Measurements from ENCODE around the gene RECQL. TPM values are rescaled to one million over a fixed set of nuclear protein-coding genes. Genes with fewer than 3 reads are reported as not detected.
"Not testable (repeated sequence)": the region's sequence is repeated elsewhere in the genome, so short reads cannot be mapped to it uniquely, and the experiment has no call there.

Gene RECQL
- total and polyA plus RNA-seq, 7 donors = 4.2 to 44.6 (median 30.8) TPM

DNA sequence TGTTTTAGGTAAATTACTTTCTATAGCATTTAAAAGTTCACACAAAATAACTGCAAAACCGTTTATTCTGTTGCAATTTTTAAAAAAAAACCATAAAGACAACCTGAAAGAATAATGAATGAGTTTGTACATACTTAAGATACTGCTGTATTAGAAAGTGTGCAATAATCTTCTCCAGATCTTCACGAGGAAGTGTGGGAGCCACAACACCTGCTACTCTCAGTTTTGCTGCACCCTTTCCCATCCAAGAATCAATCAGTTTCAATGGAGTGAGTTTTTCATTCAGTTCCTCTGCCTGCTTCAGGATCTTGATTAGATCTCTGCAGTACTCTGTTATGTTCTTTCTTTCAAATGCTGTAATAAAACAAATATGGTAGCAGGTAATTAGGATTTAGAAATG, 30.1 kb downstream of the RECQL start:
- H3K27ac ChIP-seq = no peak overlapping the region
- H3K4me1 ChIP-seq = no peaks in the 10 kb centered on the region
- WGBS, 2 donors = 61 to 72% methylated on average over 2 of the region's 2 CpGs
- TF ChIP-seq EP300 (IDR thresholded peaks at IDR 0.05) = no peak
- no peak for TF ChIP-seq POLR2AphosphoS5 (IDR thresholded peaks at IDR 0.05)
- TF ChIP-seq POLR2A (IDR thresholded peaks at IDR 0.05) = no peak
- TF ChIP-seq, protein P1, sequence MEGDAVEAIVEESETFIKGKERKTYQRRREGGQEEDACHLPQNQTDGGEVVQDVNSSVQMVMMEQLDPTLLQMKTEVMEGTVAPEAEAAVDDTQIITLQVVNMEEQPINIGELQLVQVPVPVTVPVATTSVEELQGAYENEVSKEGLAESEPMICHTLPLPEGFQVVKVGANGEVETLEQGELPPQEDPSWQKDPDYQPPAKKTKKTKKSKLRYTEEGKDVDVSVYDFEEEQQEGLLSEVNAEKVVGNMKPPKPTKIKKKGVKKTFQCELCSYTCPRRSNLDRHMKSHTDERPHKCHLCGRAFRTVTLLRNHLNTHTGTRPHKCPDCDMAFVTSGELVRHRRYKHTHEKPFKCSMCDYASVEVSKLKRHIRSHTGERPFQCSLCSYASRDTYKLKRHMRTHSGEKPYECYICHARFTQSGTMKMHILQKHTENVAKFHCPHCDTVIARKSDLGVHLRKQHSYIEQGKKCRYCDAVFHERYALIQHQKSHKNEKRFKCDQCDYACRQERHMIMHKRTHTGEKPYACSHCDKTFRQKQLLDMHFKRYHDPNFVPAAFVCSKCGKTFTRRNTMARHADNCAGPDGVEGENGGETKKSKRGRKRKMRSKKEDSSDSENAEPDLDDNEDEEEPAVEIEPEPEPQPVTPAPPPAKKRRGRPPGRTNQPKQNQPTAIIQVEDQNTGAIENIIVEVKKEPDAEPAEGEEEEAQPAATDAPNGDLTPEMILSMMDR (IDR thresholded peaks at IDR 0.05) = no peak
- H3K9me3 ChIP-seq = no peaks in the 10 kb centered on the region
- intact Hi-C loops (cut with DNase I) = no loop called here
- no peak overlapping the region for H3K4me3 ChIP-seq
- peaks cover 15 to 93% (median 29%) of the 10 kb centered on the region in 4 donors for H3K36me3 ChIP-seq
- DNase-seq = no peak
- H3K27me3 ChIP-seq = no peaks in the 10 kb centered on the region

GRCh38 chr12:21467334-21467733, 34.1 kb downstream of the RECQL start:
- H3K9me3 ChIP-seq; intact Hi-C loops (cut with DNase I); H3K4me3 ChIP-seq; H3K27ac ChIP-seq; DNase-seq; H3K27me3 ChIP-seq; H3K4me1 ChIP-seq: not testable (repeated sequence)
- 88 to 93% methylated on average over 2 of the region's 2 CpGs for WGBS, 2 donors
- peaks cover 0 to 77% (median 19%) of the 10 kb centered on the region in 4 donors for H3K36me3 ChIP-seq

DNA sequence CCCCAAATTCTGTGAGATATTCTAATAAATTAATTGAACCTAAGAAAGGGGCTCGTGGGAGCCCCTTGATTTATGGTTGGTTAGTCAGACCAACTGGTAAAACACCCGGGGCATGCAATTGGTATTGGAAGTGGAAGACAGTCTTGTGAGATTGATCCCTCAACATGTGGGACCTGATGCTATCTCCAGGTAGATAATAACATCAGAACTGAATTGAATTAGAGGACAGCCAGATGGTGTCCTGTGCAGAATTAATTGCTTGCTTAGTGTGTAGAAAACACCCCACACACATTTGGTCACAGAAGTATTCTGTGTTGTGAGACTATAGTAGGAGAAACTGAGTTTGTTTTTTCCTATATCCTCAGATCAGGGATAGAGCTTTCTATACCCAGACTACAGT, 42.0 kb downstream of the RECQL start:
- Histone ChIP-seq H3K9me3 (no peaks in the 10 kb centered on the region), H3K4me3 (no peak overlapping the region), H3K27me3 (no peaks in the 10 kb centered on the region), H3K27ac (no peak overlapping the region), H3K4me1 (no peaks in the 10 kb centered on the region), H3K36me3 (peaks cover 0 to 95% (median 28%) of the 10 kb centered on the region in 4 donors)
- 89 to 92% methylated on average over 2 of the region's 2 CpGs for WGBS, 2 donors
- DNase-seq = no peak
- intact Hi-C loops (cut with DNase I) = no loop called here
- no peak for TF ChIP-seq POLR2AphosphoS5 (IDR thresholded peaks at IDR 0.05)
- TF ChIP-seq, protein P1 (IDR thresholded peaks at IDR 0.05) = no peak
- no peak for TF ChIP-seq EP300 (IDR thresholded peaks at IDR 0.05)
- TF ChIP-seq POLR2A (IDR thresholded peaks at IDR 0.05) = no peak

DNA sequence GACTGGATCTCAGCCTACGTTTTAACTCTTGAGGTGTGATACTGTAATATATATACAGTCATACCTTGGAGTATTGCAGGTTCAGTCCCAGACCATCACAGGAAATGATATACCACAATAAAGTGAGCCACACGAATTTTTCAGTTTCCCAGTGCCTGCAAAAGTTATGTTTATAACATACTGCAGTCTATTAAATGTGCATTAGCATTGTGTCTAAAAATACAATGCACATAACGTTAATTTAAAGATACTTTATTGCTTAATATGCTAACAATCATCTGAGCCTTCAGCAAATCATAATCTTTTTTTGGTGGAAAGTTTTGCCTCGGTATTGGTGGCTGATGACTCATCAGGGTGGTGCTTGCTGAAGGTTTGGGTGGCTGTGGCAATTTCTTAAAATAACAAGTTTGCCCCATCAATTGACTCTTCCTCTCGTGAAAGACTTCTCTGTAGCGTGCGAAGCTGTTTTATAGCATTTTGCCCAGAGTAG, 45.1 kb downstream of the RECQL start:
- Histone ChIP-seq H3K9me3 (no peaks in the 10 kb centered on the region), H3K27ac (no peak overlapping the region), H3K27me3 (no peaks in the 10 kb centered on the region), H3K4me1 (no peaks in the 10 kb centered on the region), H3K36me3 (peaks cover 0 to 90% (median 21%) of the 10 kb centered on the region in 4 donors), H3K4me3 (no peak overlapping the region)
- intact Hi-C loops (cut with DNase I) = no loop called here
- DNase-seq = no peak
- TF ChIP-seq EP300 (IDR thresholded peaks at IDR 0.05) (no peak), POLR2AphosphoS5 (IDR thresholded peaks at IDR 0.05) (no peak), POLR2A (IDR thresholded peaks at IDR 0.05) (no peak)
- TF ChIP-seq, protein P1 (IDR thresholded peaks at IDR 0.05) = no peak
- 58 to 62% methylated on average over 7 of the region's 7 CpGs for WGBS, 2 donors

GRCh38 chr12:21453312-21453852, 48.1 kb downstream of the RECQL start:
- intact Hi-C loops (cut with DNase I) = no loop called here
- no peak for TF ChIP-seq EP300 (IDR thresholded peaks at IDR 0.05)
- TF ChIP-seq, protein P1 (IDR thresholded peaks at IDR 0.05) = no peak
- no peak for TF ChIP-seq POLR2A (IDR thresholded peaks at IDR 0.05)
- TF ChIP-seq POLR2AphosphoS5 (IDR thresholded peaks at IDR 0.05) = no peak
- DNase-seq = no peak
- WGBS, 2 donors = 88% methylated on average over 4 of the region's 4 CpGs
- H3K9me3 ChIP-seq = no peaks in the 10 kb centered on the region
- no peak overlapping the region for H3K27ac ChIP-seq
- peaks cover 0 to 90% (median 18%) of the 10 kb centered on the region in 4 donors for H3K36me3 ChIP-seq
- H3K4me1 ChIP-seq = no peaks in the 10 kb centered on the region
- no peaks in the 10 kb centered on the region for H3K27me3 ChIP-seq
- no peak overlapping the region for H3K4me3 ChIP-seq
